ENCODE measurements around the gene CCDC157.

DNA sequence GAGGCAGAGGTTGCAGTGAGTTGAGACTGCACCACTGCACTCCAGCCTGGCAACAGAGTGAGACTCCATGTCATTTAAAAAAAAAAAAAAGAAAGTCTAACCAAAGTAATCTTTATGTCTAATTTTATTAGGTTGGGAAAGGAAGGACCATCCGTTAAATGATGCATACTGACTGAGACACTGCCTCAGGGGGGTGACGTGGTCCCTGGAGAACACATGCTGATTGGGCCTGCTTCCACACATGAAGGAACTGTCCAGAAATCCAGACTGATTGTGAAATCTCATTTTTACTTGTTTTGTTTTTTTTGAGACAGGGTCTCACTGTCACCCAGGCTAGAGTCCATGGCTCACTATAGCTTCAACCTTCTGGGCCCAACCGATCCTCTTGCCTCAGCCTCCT is 5.6 kb upstream of the CCDC157 start:
- no peak for TF ChIP-seq CTCF (IDR thresholded peaks at IDR 0.05 in 4 of 5, conservative IDR thresholded peaks at IDR 0.05 in 1 of 5)
- TF ChIP-seq POLR2A (IDR thresholded peaks at IDR 0.05): no peak

Measured in gastrocnemius medialis (tissue), 4 donors.